GM12875 (cell line): ENCODE data around the gene PHACTR1.

Source experiments
- H3K4me3 ChIP-seq: one replicate; pipeline ENCODE4 v1.5.1; 2011; ENCODE audit warnings: low read depth, low read length, control low read depth
- TF ChIP-seq, protein P1 (sequence below): IDR thresholded peaks from 2 replicates; pipeline ENCODE4 v1.5.1; 2011; ENCODE audit warnings: low read depth, mild to moderate bottlenecking, control low read depth, inconsistent platforms, low read length, moderate library complexity, borderline replicate concordance; ENCODE audit not compliant: insufficient read depth

PHACTR1 gene

DNA sequence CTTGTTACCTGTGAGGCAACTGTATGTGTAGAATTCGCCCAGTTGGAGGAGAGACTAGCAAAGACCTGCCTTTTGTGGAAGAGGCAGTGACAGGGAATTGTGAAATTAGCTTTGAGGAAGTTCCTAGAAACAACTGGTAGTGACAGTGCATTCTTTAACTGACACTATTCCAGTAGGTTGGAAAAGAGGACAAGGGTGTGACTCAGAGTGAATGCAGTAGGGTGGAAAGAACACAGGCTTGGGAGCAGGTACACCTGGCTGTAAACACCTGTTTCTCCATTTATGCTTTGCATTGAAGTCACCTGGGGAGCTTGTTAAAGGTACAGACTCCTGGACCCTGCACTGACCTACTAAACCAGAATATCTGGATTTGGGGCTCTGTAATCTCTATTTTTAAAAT lies 295.7 kb downstream of the PHACTR1 start:
- no peak overlapping the region for H3K4me3 ChIP-seq
- TF ChIP-seq, protein P1, sequence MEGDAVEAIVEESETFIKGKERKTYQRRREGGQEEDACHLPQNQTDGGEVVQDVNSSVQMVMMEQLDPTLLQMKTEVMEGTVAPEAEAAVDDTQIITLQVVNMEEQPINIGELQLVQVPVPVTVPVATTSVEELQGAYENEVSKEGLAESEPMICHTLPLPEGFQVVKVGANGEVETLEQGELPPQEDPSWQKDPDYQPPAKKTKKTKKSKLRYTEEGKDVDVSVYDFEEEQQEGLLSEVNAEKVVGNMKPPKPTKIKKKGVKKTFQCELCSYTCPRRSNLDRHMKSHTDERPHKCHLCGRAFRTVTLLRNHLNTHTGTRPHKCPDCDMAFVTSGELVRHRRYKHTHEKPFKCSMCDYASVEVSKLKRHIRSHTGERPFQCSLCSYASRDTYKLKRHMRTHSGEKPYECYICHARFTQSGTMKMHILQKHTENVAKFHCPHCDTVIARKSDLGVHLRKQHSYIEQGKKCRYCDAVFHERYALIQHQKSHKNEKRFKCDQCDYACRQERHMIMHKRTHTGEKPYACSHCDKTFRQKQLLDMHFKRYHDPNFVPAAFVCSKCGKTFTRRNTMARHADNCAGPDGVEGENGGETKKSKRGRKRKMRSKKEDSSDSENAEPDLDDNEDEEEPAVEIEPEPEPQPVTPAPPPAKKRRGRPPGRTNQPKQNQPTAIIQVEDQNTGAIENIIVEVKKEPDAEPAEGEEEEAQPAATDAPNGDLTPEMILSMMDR: no peak

- no peak overlapping the region for H3K4me3 ChIP-seq
Observed at GRCh38 chr6:13012977-13013680, 296.6 kb downstream of the PHACTR1 start.

GRCh38 chr6:13013681-13014503 lies 297.3 kb downstream of the PHACTR1 start:
- TF ChIP-seq, protein P1: no peak
- no peak overlapping the region for H3K4me3 ChIP-seq

More at GRCh38 chr6:13012977-13013680, 296.6 kb downstream of the PHACTR1 start:
- TF ChIP-seq, protein P1: no peak

- TF ChIP-seq, protein P1: no peak
- H3K4me3 ChIP-seq: no peak overlapping the region
Observed at GRCh38 chr6:13014504-13015378, 298.2 kb downstream of the PHACTR1 start.

DNA sequence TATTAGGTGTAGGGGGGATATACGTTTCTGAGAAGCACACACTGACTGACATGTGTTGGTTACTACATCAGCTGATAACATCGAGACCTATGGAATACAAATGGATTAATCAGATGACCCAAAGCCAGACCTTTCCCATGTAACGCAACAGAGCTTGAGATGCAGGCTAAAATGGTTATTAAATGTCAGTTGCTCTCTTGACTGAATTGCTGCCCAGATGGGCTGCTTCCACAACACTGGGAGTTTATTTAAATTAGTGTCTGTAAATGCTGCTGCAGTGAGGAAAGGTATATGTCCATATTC lies 298.8 kb downstream of the PHACTR1 start:
- TF ChIP-seq, protein P1: no peak
- H3K4me3 ChIP-seq: no peak overlapping the region

DNA sequence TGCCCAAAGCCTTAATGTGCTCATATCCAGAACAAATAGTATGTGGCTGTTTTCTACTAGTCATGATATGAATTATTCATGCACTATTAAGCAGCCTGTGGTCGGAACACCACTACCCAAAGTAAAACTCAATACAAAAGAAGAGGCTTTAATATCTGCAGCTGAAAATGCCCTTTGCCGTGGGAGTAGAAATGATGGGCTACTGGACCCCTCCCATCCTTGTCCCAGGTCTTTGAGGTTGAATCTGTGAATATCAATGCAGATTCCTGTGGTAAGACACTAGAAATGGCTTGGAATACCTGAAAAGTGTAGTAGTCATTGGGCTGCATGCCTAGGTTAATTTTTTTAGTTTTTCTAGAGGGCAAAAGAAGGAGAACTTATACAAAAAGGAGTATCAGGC lies 308.0 kb downstream of the PHACTR1 start:
- TF ChIP-seq, protein P1: no peak
- H3K4me3 ChIP-seq: no peak overlapping the region
